NCI-H2196 (cell line): ENCODE measurements around the gene SLC4A11.
"Not testable (repeated sequence)": the region's sequence is repeated elsewhere in the genome, so short reads cannot be mapped to it uniquely, and the experiment has no call there.

Experiments
- DNase-seq: peaks from one replicate; lab custom pipeline; 2025; ENCODE audit not compliant: unreplicated experiment; lab: John Stamatoyannopoulos, UW

SLC4A11 gene

DNA sequence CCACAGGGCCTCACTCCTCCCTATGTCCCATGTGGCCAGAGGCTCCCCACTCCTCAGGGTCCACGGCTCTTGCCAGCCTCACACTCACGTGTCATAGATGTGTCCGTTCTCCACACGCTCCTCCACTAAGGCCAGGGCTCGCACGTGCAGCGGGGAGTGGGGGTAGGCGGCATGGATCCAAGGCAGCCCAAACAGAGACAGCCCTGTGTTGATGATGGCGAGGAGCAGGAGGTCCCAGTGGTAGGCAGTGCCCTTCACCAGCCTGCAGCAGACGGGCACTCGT lies 10.3 kb downstream of the SLC4A11 start:
- no peak for DNase-seq

DNA sequence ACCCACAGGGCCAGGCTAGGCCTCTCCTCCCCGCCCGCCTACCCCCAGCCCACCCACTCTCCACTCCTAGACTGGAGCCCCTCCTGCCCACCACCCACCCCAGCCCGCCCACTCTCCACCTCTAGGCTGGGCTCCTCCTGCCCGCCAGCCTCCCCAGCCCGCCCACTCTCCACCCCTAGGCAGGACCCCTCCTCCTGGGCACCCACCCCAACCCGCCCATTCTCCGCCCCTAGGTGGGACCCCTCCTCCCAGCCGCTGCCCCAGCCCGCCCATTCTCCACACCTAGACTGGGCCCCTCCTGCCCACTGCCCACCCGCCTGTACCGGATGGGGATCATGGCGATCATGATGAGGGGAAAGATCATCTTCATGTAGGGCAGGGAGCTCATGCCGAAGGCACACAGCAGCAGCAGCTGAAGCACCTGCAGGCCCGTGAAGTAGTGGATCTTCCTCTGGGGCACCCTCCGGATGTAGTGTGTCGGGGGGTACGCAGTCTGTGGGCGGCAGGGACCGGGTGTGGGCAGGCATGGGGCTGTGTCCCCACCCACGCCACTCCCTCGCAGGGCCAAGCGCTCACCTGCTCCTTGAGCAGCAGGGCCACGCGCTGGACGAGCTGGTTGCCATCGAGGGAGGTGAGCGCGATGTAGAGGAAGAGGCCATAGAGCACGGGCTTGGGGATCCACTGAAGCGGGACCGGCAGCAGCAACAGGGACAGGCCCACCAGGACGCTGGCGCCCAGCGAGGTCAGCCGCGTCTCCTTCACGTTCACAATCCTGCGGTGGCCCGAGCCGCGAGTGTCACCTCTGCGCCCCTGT lies 10.8 kb downstream of the SLC4A11 start:
- no peak for DNase-seq

DNA sequence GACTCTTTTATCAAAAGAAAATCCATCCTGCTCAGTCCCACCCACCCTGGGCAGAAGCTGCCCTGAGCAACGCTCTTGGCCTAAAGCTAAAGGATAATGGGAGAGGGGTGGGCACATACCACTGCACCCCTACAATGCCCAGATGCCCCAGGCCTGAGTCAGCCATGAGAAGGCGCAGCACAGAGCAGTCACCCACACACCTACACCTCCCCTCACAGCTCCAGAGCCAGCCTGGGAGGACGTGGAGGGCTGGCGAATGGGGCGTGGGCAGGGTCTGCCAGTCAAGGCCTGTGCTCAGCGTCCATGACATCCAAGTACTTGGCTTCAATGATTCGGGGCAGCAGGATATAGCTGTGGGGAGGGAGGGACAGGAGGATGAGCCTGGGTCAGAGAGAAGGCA lies 11.5 kb downstream of the SLC4A11 start:
- no peak for DNase-seq

DNA sequence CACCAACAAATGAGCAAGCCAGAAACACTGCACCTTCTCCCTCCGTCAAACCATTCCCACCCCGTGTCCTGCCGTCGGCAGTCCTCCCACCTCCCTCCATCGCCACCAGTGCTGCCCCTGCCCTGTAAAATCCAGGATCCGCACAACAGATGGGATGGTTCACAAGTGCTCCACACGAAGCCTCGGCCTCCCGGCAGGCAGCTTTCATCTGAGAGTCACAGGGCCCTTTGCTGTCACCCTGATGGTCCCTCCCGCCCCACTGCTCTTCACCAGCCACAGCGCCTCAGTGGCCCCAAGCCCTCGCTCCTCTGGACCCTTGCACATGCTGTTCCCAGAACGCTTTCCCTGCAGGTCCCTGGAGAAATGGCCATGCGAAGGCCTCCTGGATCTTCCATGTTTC lies 12.1 kb downstream of the SLC4A11 start:
- no peak for DNase-seq

DNA sequence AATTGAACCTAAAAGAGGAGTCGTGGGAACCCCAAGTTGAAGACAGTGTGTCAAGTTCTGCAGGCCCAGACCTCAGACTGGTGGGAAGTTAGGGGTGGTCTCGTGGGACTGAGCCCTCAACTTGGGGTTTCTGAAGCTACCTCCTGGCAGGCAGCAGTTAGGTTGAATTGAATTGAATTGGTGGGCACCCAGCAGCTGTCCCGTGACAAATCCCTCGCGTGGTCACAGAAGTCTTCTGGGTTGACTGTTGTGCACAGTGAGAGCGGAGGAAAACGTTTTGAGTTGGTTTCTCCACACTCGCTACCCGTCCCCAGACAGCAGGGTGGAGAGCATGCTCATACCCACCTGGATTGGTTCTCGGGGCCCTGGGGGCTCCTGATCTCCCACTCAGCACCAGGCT lies 12.9 kb downstream of the SLC4A11 start:
- no peak for DNase-seq

DNA sequence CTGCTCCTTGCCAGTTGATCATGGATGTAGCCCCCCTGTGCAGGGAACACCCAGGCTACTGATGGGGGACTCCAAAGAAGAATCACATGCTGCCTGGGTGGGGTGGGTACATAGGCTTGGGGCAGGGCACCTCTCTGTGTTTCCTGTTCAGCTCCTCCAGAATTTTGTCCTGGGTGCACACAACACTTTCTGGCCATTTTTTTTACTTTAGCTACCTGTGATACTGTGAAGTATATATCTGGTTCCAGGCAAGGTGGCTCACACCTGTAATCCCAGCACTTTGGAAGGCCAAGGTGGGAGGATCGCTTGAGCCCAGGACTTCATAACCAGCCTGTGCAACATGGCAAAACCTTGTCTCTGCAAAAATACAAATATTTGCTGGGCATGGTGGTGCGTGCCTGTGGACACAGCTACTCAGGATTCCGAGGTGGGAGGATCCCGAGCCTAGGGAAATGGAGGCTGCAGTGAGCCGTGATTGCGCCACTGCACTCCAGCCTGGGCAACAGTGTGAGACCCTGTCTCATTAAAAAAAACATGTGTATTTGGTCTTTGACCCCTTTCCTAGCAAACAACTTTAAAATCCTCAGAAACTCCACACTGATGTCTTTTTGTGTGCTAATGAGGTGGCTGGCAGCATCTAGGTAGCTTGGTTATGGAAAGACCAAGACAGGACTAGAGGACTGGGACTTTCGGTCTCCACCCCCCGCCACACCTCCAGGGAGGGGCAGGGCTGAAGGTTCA lies 14.1 kb downstream of the SLC4A11 start:
- no peak for DNase-seq

DNA sequence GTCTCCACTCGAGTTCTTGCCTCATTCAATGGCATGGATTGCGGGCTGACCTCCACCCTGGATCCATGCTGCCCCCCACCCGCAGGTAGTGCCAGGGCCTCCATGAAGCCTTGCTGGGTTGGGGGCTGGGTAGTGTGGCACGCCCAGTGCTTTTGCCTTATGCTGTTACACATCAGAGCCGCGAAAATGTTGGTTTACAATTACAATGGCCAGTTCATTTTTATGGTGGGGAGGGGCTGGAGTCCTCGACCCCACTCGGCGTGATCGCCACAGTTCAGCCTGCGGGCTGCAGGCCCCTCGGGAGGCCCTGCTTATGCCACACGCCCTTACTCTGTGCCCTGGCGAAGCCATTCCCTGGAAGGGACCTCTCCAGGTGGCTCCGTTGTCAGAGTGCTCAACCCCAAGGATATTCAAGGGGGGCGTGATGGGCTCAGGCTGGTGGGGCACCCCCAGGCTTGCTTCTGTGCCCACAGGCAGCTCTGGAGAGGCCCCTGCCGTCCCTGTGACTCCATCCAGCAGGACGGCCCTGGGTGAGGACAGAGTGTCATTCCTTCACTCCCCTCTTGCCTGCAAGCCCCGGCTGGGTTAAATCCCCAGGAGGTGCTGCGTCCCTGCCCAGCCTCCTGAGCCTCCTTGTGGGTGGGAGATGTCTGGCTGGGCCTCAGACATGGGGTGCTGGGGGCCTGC lies 14.9 kb downstream of the SLC4A11 start:
- no peak for DNase-seq

DNA sequence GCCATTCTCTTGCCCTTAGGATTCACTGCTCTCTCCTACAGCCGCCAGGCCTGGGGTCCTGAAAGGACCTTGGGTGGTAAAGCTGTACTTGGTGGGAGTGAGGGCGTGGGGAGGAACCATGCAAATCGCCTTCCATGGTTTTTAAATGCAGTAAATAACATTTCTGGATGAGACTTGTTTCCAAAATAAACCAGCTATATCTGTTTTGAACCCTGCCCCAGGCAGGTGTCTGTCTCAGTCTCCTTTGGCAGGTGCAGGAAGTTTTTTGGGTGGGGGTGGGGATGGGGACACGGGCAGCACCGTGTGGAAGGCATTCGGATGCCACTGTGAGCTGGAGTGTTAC lies 15.4 kb downstream of the SLC4A11 start:
- peak; percentile 57 for DNase-seq

DNA sequence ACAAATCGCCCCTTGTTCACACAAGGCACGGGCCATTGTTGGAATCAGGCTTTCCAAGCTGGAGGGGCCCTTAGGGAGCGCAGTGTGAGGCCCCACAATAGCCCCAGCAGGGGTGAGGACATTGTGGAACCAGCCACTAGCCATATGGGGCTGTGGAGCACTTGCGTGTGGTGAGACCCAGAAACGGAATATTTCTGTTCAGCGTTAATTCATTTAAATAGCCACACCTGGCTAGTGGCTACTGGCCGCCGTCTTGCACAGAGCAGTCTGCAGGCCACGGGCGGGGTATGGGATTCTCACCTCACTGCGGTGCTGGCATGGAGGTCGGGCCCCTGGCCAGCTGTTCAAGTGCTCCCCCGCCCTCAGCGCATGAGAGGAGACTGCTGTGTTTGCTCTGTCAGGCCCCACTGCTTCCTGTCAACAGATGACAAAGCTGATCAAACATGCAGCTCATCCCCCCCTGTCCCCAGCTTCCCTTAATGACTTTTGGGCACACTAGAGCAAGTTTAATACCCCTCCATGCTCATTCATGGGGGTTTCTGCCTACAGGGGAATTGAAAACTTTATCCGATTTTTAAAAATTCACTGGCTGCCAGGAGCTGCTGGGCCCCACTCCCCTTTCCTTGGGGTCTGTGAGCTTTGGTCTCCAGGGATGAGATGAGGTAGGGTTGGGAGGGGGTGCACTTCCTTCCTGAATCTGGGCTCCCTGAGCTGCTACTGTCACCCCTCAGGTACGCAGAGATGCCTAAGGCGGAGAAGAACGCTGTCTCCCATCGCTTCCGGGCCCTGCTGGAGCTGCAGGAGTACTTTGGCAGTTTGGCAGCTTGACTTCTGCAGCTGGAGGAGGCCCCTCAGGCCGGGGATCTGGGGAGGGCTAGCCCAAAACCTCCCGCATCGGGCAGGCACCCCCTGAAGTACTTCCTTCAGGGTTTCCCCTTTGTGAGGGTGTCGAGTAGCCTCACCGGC lies 16.1 kb downstream of the SLC4A11 start:
- DNase-seq = peak; percentile 95

DNA sequence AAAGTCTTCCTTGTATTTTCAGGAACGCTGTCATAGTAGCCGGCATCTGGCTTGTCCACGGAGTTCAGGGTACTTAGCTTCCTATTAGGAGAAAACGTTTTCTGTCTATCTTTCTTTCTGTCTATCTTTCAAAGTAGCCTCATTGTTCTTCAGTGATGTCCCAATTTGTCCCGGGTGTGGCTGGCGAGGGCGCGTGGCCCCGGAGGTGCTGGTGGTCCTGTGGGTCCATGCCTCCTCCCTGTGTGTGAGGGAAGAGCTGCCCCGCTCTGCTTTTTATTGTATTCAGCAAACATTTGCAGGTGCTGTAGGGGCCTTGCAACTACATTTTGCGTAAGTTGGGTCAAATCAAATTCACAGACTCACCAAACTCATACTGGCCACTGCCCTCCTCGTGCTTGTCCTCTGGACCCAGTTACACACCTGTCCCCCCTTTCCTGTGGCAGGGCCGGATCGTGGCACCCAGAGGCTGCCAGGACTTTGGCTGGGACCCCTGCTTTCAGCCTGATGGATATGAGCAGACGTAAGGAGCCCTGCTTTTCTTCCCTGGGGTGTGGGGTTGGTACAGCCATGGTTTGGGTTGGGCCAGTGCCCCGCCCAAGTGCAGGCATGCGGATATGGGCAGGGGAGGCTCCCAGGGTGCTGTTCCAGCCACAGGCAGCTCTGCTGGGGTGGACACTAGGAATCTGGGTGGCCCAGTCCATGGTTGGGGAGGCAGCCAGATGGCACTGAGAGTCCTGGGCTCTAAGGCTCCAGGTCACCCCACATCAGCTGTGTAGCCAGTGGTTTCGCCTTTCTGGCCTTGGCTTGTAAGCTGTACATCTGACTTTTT lies 17.4 kb downstream of the SLC4A11 start:
- DNase-seq = peak; percentile 15

DNA sequence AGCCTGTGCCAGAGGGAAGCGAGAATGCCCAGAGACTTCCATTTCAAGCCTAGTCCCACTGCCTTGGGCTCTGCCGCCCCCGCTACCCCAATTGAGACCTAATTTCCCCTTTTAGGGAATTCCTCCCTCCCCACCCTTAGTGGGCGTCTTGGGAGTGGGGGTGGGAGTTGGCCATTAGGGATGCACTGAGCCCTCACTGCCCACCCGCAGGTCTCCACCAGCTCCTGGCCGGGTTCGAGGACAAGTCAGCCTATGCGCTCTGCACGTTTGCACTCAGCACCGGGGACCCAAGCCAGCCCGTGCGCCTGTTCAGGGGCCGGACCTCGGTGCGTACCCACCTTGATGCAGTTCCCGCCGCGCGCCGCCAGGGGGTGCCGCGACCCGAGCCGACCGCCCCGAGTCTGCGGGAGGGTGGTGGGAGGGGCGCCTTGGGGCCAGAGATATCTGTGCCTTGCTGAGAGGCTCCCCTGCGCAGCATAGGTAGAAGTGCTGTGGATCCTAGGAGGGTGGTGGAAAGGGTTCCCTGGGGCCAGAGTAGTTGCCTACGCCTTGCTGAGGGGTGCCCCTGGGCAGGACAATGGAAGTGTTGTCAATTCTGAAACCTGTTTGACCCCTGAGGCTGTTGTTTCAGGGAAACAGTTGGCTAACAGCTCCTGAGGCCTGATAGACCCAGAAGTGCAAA lies 20.5 kb downstream of the SLC4A11 start:
- peak; percentile 49 for DNase-seq

DNA sequence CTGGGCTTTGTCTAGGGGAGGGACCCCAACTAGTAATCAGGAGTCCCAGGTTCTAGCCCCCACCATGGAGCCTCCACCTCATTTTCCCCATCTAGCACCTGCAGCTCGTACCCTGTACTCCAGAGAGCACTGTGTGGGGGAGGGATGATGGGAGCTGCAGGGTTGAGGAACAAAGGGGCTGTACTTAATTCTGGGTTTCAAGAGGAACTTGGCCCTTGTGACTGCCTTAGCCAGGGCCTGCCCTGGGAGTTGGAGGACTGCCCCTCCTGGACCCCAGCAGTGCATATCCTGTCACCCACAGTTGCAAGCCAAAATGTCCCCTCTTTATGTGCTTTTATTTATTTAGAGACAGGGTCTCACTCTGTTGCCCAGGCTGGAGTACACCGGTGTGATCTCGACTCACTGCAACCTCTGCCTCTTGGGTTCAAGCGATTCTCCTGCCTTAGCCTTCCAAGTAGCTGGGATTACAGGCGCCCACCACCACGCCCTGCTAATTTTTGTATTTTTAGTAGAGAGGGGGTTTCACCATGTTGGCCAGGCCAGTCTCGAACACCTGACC lies 23.6 kb downstream of the SLC4A11 start:
- not testable (repeated sequence) for DNase-seq

DNA sequence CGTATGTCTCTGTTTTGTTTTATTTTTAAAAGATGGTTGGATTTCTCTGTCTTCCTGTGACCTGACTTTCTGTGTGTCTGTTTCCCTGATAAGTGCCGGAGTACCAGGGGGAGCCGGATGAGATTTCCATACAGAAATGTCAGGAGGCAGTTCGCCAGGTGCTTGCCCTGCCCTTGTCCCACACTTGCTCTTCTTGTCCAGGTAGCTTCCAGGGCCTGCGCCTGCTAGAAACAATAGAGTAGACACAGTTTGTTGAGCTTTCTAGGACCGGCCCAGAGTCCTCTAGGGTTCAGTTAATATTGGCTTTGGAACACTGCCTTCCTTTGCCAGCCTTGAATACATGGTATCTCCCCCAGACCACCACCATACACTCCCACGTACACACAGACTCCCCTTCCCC lies 25.8 kb downstream of the SLC4A11 start:
- no peak for DNase-seq

DNA sequence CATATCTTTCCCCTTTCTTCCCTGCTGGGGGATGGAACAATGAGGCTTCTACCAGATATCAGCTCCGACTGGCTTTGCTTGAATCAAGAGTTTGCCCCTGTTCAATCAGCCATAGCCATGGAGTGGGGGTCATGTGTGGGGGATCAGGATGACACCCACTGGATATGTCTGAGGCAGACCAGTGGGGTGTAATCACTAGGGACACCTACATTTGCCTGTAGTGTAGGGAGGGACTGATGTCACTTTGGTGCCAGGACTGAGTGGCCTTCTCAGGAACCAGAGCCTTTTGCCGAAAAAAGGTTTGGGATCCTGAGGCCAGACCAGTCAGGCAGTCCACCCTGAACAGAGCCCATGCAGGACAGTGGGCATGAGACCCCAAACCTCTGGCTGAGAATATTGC lies 28.6 kb downstream of the SLC4A11 start:
- no peak for DNase-seq

DNA sequence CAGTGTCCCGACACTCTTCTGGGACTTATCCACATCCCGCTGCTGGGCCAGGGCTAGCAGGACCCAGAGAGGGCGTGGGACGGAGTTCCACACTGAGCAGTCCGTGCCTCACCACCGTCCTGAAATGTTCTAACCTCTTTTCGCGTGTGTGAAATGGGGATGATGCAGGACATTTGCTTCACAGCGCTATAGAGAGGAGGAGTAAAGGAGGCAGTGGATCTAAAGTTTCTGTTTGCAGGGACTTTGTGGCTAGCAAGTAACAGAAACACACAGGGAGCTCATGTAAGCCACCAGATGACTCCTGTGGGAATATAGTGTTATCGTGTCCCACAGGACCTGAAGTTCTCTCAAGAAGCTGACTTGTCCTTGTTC lies 29.1 kb downstream of the SLC4A11 start:
- DNase-seq = no peak

DNA sequence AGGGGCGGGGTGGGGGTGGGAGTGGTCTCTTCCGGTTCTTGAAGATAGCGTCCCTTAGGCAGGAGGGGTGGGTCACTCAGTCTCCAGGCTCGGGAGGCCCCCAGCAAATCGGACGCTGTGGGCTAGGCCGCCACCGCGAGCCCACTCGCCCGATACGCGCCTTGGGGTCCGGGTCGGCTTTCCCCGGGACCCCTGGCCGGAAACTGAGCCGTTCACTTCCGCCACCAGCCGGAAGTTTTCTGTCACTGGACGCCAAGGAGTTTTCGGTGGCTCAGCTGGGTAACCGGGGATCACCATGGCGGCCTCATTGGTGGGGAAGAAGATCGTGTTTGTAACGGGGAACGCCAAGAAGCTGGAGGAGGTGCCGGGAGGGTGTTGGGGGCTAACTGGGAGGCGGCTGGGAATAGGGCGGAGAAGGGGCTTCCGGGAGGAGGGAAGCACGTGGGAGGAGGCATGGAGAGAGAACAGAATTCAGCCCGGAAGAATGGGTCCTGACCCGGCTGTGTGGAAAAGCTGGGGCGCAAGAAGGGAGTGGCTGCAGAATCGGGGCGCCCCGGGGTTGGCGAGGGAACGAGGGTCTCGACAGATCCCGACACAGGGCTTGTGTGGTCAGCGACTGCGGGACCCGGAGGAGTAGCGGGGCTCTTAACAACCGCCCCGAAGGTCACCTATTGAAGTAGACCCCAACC lies 29.6 kb downstream of the SLC4A11 start, which contains the start of gene ITPA:
TSS of gene ITPA (plus strand) at position 242 of the 689 bp plus-strand sequence. CDS start at position 296, 54 bp downstream.
- DNase-seq = peak; percentile 19

DNA sequence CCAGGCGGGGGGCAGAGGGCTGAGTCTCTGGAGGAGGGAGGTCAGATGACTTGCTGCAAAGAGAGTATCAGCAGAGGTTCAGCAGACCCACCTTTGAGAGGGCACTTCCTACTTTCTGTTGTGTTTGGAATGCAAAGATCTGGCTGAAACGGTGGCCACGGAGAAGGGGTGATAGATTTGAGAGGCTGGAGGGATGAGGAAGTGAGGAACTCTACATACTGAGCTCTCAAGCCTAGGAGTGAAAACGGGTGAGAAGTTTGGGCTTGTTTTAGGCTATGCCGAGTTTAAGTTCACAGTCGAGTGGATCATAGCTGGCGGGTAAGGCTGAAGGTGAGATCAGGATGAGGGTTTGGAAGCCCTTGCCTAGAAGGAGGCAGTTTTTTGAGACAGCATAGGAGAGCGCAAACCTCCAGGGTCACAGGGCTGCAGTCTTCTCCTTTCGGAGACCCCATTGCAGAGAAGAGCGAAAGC lies 30.2 kb downstream of the SLC4A11 start:
- DNase-seq = no peak

DNA sequence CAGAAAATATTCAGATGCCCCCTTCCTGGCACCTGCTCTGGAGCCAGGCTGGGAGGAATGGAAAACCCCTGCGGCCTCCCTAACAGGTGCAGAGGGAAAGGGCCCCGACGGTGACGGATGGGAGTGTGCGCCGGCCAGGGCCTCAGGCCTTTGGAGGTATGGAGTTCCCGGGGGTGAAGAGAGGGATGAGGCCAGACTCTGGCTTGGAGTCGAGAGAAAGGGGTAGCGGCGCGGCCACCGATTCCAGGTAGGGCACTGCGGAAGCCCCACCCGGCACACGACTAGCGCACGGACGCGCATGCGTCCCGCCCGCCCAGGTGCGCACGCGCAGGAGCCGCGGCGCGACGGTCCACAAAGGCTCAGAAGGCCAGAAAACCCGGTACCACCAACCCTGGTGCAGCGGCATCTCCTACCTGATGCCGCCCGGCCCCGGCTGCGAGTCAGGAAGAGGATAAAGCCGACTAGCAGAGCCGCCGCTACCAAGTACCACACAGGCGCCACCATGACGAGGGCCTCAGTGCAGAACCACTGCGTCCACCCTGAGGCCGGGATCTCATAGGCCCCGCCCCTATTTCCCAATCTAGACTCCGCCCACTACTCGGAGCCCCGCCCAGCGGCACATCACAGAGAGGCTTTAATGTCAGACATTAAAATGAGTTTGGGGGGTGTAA lies 34.7 kb downstream of the SLC4A11 start, which contains the start of gene DDRGK1:
TSS of gene DDRGK1 (minus strand) at position 559 of the 671 bp plus-strand sequence. CDS start at position 504, 55 bp downstream.
- DNase-seq = peak; percentile 91
